Subcutaneous adipose tissue (tissue), 4 donors: ENCODE data around the gene HSF2. TPM values are rescaled to one million over a fixed set of nuclear protein-coding genes. Genes with fewer than 3 reads are reported as not detected.

Source experiments
- CTCF ChIP-seq: fragments of 450-650 bp; IDR thresholded peaks from one replicate; pipeline ENCODE4 v1.5.1; 2016; ENCODE audit warnings: low read depth, mild to moderate bottlenecking, control low read depth, antibody characterized with exemption, moderate library complexity
- total RNA-seq, 4 donors: library from RNA; depleted of rRNA; stranded (reverse); fragments of >200 nt; gene quantifications; one replicate each; pipeline ENCODE4 v1.1.0, GENCODE V29; 2016

The HSF2 gene
- total RNA-seq, 4 donors from 2014 or later, result 13.2 to 26.3 (median 15.5) TPM

- no peak for TF ChIP-seq CTCF
These were observed 29.3 kb downstream of the HSF2 start for GRCh38 chr6:122428781-122429180.

- no peak for TF ChIP-seq CTCF
These were observed 29.9 kb downstream of the HSF2 start for GRCh38 chr6:122429323-122429722.

GRCh38 chr6:122431780-122432179 is 32.3 kb downstream of the HSF2 start:
- TF ChIP-seq CTCF, result no peak

GRCh38 chr6:122432816-122433215 is 33.4 kb downstream of the HSF2 start:
- no peak for TF ChIP-seq CTCF

GRCh38 chr6:122438975-122439374 is 39.5 kb downstream of the HSF2 start:
- TF ChIP-seq CTCF, result no peak

GRCh38 chr6:122445274-122445673 is 45.8 kb downstream of the HSF2 start:
- TF ChIP-seq CTCF, result no peak

GRCh38 chr6:122449069-122449468 is 49.6 kb downstream of the HSF2 start:
- TF ChIP-seq CTCF, result no peak
